22Rv1 (cell line): Measurements from ENCODE around the gene ATP1A2.

Source experiments
- H3K27ac ChIP-seq: fragments of 450-650 bp; 2 replicates; pipeline ENCODE4 v1.5.1; 2017
- ZFX ChIP-seq: fragments of 450-650 bp; IDR thresholded peaks from 2 replicates; pipeline ENCODE4 v1.6.1; 2017; ENCODE audit warnings: antibody characterized with exemption, borderline replicate concordance
- TF ChIP-seq, protein P1 (sequence below): fragments of 450-650 bp; IDR thresholded peaks from 2 replicates; pipeline ENCODE4 v1.5.1; 2017; ENCODE audit warnings: mild to moderate bottlenecking

ATP1A2 gene

DNA sequence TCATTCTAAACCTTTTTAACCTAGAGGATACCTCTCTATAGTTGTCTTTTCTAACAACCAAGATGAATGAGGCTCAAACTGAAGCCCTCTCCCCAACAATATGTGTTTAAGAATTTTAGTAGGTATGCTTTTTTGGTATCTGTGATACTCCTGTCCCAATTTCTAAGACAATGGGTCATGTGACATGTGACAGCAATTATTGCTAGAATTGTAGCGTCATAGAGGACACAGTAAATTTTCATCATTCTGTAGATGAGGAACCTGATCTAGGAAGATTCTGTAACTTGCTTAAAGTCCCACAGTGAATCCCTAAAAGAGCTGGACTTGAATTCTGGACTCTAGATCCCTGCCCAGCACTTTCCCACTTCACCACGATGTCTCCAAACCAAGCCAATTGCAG is 63.2 kb downstream of the ATP1A2 start:
- TF ChIP-seq, protein P1, sequence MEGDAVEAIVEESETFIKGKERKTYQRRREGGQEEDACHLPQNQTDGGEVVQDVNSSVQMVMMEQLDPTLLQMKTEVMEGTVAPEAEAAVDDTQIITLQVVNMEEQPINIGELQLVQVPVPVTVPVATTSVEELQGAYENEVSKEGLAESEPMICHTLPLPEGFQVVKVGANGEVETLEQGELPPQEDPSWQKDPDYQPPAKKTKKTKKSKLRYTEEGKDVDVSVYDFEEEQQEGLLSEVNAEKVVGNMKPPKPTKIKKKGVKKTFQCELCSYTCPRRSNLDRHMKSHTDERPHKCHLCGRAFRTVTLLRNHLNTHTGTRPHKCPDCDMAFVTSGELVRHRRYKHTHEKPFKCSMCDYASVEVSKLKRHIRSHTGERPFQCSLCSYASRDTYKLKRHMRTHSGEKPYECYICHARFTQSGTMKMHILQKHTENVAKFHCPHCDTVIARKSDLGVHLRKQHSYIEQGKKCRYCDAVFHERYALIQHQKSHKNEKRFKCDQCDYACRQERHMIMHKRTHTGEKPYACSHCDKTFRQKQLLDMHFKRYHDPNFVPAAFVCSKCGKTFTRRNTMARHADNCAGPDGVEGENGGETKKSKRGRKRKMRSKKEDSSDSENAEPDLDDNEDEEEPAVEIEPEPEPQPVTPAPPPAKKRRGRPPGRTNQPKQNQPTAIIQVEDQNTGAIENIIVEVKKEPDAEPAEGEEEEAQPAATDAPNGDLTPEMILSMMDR, result no peak
- TF ChIP-seq ZFX, result no peak
- no peak overlapping the region for H3K27ac ChIP-seq

DNA sequence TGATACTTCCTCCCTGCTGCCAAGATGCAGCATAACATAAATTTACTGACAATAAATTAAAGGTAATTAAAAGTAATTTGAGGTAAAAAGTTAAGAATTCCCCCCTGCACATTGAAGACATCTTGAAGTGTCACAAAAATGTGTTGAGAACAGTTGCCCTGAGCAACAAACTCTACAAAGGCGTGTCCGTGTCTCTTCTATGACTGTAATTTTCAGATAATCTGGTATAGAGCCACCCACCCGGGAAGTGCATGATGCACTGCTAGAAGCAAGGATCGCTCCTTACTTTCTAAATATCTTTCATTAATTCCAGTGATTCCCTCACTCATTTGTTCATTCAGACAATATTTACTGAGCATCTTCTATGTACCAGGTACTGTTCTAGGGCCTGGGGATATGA is 63.8 kb downstream of the ATP1A2 start:
- TF ChIP-seq, protein P1, result no peak
- TF ChIP-seq ZFX, result no peak
- no peak overlapping the region for H3K27ac ChIP-seq

DNA sequence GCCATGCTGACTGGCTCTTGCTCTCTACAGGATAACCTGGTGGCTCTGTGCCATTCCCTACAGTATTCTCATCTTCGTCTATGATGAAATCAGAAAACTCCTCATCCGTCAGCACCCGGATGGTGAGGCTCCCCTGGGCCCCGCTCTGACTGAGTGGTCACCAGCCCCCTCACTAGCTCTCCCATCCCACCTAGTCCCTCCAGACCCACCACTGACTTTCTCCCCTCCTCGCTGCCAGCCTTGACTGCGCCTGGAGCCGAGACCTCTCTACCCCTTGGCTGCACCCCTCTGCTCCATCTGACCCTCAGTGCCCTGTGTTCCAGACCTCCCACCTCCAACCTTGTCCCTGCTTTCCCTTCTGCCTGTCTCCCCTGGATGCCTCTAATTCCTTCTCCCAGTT is 70.7 kb downstream of the ATP1A2 start:
- TF ChIP-seq, protein P1, result no peak
- TF ChIP-seq ZFX, result no peak
- H3K27ac ChIP-seq, result no peak overlapping the region

DNA sequence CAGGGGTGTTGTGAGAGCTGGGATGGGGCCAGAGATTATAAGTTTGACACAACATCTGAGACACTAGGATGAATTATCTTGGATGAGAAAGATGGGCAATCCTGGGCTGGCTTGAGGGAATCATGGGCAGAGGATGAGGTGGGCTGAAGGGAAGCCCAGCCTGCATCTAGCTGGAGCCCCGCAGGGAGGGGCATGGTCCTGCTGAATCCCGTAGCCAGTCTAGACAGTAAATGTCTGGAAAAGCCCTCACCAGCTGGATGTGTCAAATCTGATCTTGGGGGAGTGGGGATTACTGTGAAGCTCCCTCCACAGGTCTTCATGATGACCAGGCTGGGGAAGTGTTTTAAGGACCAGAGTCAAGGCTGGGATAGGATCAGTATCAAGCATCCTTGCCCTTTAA is 71.2 kb downstream of the ATP1A2 start:
- TF ChIP-seq, protein P1, result no peak
- TF ChIP-seq ZFX, result no peak
- H3K27ac ChIP-seq, result no peak overlapping the region

DNA sequence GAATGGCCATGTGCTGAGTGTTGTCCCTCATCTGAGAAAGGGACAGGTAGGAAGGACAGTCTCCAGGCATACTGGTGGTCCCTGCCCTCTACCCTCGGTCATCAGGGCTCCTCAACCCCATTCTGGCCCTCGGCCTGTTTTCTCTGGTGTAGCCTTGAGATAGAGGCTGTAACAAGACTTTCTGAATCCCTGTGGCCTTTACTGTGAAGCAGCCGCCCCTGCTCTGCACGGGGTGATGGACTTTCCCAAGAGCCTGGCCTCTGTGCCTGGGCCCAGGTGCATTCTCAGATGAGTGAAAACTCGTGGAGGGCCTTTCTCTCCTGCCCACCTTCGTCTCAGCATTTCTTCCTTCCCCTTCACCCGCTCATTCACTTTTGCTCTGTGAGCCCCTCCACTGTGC is 71.8 kb downstream of the ATP1A2 start:
- no peak overlapping the region for H3K27ac ChIP-seq
- TF ChIP-seq, protein P1, result no peak
- no peak for TF ChIP-seq ZFX

DNA sequence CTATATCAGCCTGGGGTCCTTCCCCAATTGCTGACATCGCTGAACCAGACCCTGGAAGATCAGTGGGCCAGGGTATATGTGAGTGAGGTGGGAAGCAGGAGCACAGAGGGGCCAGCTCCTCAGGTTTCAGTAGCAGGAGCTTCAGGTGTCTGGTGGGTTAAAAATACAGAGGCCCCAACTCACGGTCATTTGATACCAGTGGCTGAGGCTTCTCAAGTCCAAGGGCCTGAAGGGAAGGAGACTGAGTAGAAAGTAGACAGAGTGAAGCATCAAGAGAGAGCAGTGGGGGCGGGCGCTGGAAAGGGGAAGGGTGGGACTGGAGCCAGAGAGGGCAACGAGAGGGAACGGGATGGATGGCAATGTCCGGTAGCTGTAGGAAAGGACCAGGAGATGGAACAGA is 72.8 kb downstream of the ATP1A2 start:
- no peak overlapping the region for H3K27ac ChIP-seq
- TF ChIP-seq, protein P1, result no peak
- TF ChIP-seq ZFX, result no peak

DNA sequence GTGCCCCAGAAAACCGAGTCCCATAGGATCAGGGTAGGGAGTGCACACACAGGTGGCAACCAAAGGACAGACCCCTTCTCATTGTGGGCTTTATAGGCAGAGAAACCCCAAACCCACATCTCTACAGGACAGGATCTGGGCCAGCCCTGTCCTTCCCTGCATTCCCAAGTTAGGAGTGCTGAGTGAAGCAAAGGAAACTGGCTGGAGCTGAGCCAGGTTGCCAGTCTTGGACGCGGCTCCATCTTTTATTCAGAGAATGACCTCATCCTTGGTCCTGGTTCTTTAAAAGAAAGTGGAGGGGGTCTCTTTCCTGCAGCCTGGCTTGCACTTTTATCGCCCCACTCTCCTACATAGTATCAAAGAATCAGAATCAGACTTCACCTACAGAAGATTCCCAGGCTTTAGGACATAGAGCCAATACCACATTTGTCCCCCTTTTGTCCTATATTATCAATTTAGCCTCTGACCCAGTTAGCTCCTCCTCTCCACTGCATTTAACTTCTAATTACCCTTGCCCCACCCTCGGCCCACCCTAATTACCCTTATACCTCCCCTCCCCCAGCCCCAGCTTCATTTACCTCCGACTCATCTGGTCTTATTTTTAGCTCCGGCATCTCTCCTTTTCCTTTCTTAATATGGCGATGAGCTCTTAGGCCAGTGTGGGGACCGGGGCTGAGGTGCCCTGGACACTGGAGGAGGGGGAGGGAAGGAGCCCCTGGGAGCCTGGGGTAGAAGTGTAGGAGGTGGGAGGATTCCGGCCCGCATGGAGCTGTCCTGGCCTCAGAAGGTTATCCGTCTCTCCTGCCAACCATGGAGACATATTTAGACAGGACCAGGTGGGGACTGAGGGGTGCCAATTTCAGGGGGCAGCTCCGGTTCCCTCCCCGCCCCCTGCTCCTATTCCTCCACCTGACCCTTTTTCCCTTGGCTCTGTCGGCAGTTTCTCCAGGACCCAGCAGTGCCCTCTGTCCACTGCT is 74.4 kb downstream of the ATP1A2 start, which contains the start of gene CASQ1:
TSS of gene CASQ1 (plus strand) at position 927 of the 977 bp plus-strand sequence. CDS start 177 bp downstream, outside the sequence.
- no peak within 1 kb of the TSS for H3K27ac ChIP-seq
- TF ChIP-seq, protein P1, result no peak
- TF ChIP-seq ZFX, result no peak
